ENCODE measurements around the gene EFCAB12.

EFCAB12 gene

GRCh38 chr3:129435367-129435766, 6.9 kb upstream of the EFCAB12 start:
- peaks cover 7% of the 10 kb centered on the region for H3K36me3 Mint-ChIP-seq
- H3K27ac Mint-ChIP-seq = peak overlapping the region; percentile 29
- peaks cover 47% of the 10 kb centered on the region for H3K4me1 Mint-ChIP-seq (ENCODE audit: low read depth)
- no peaks in the 10 kb centered on the region for H3K27me3 Mint-ChIP-seq
- H3K4me3 Mint-ChIP-seq = peak overlapping the region; percentile 65
- H3K9me3 Mint-ChIP-seq (ENCODE audit: low read depth) = no peaks in the 10 kb centered on the region

DNA sequence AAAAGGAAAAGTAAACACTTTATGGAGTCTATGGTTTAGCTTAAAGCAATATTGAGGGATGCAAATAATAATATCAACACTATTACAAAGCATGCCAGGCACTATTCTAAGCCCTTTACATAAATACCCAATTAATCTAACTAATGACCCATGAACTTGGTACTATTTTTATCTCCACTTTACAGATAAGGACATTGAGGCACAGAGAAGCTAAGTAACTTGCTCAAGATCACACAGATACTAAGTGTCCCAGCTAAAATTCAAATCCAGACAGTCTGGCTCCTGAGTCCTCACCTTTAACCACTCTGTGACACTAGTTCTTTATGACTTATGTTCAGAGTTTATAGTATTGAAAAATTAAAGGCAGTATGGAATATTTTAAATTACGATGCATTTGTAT, 5.7 kb upstream of the EFCAB12 start:
- Mint-ChIP-seq H3K36me3 (peaks cover 7% of the 10 kb centered on the region), H3K9me3 (ENCODE audit: low read depth) (no peaks in the 10 kb centered on the region), H3K4me1 (ENCODE audit: low read depth) (peaks cover 49% of the 10 kb centered on the region), H3K27me3 (no peaks in the 10 kb centered on the region), H3K4me3 (no peak overlapping the region), H3K27ac (no peak overlapping the region)

DNA sequence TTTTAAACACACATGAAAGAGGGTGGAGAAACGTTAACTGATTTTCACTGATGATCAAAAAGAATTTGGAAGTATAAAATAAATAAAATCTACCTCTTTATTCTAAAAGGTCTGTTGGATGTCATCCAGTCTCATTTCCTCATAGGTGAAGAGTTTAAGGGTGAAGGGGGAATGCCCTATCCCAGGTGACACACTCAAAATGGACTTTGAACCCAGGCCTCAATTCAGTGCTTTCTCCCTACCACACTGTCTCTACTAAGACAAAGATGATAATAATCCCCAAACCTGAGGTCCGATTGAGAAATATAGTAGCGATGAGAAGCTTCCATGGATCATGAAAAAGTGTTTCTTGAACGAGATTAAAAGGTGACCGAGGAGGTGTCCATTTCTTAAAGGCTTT, 5.1 kb upstream of the EFCAB12 start:
- Mint-ChIP-seq H3K36me3 (peaks cover 9% of the 10 kb centered on the region), H3K27me3 (no peaks in the 10 kb centered on the region), H3K27ac (peak overlapping the region; percentile 6), H3K4me3 (no peak overlapping the region), H3K4me1 (ENCODE audit: low read depth) (peaks cover 51% of the 10 kb centered on the region), H3K9me3 (ENCODE audit: low read depth) (no peaks in the 10 kb centered on the region)

DNA sequence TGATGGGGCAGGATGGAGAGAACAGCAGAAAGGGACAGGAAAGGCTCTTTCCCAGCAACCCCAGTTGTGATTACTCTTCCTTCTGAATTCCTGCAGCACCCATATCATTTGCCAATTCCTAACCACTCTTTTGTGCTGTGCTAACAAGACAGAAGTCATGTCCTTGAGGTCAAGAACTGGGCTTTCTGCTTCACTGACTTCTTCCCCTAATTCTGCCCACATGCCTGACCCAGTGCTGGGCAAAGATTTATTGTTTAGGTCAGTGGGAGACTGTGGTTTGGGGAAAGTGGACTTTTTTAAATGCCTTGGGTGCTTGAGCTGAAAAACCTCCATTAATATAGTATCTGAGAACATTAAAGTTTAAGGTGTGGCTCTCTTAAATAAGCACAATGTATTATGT, 4.2 kb upstream of the EFCAB12 start:
- Mint-ChIP-seq H3K9me3 (ENCODE audit: low read depth) (no peaks in the 10 kb centered on the region), H3K4me1 (ENCODE audit: low read depth) (peaks cover 51% of the 10 kb centered on the region), H3K27me3 (no peaks in the 10 kb centered on the region), H3K27ac (no peak overlapping the region), H3K4me3 (no peak overlapping the region), H3K36me3 (peaks cover 8% of the 10 kb centered on the region)

DNA sequence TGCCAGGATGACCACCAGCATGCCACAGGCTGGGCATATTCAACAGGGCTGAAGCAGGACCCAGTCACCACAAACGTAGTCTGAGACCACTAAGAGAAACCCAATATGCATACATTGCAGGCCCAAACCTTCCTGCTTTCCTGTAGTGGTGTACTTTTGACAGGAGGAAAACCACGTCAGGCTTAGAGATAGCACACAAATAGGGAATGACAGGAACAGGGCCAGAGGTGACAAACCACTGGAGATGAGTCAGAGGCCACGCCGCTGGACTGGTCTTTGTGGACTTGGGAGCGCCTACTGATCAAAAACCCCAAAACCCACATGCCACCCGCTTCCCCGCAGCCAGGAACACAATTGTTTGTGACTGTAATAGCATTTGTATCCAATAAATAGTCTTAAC, 3.6 kb upstream of the EFCAB12 start:
- peaks cover 6% of the 10 kb centered on the region for H3K36me3 Mint-ChIP-seq
- H3K9me3 Mint-ChIP-seq (ENCODE audit: low read depth) = no peaks in the 10 kb centered on the region
- H3K4me3 Mint-ChIP-seq = no peak overlapping the region
- peaks cover 48% of the 10 kb centered on the region for H3K4me1 Mint-ChIP-seq (ENCODE audit: low read depth)
- H3K27ac Mint-ChIP-seq = peak overlapping the region; percentile 22
- H3K27me3 Mint-ChIP-seq = no peaks in the 10 kb centered on the region

GRCh38 chr3:129429602-129430001, 1.2 kb upstream of the EFCAB12 start:
- Mint-ChIP-seq H3K4me1 (ENCODE audit: low read depth) (peaks cover 24% of the 10 kb centered on the region), H3K27me3 (no peaks in the 10 kb centered on the region), H3K36me3 (peaks cover 2% of the 10 kb centered on the region), H3K27ac (peak overlapping the region; percentile 64), H3K9me3 (ENCODE audit: low read depth) (no peaks in the 10 kb centered on the region), H3K4me3 (no peak overlapping the region)

- Mint-ChIP-seq H3K27ac (peak overlapping the region; percentile 64), H3K36me3 (peaks cover 5% of the 10 kb centered on the region), H3K27me3 (no peaks in the 10 kb centered on the region), H3K4me3 (peak overlapping the region; percentile 82), H3K4me1 (ENCODE audit: low read depth) (peaks cover 22% of the 10 kb centered on the region), H3K9me3 (ENCODE audit: low read depth) (no peaks in the 10 kb centered on the region)
Measured at GRCh38 chr3:129429080-129429451, 630 bp upstream of the EFCAB12 start.

DNA sequence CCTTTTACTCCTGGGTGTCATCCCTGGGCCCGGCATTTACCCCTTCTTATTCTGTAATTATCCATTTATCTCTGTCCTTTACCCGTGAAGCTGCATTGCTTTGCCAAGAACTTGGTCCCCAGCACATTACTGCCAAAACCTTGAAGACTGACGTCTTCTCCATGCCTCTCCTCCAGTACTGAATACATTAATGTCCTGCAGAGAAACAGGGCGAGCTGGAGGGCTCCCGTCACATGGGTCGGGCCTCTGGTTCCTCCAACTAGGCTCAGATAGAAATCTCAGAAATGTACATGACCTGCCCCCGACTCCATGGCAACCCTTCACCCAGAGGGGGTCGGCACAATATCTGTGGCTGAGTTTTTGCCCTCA, 445 bp downstream of the EFCAB12 start:
- H3K4me3 Mint-ChIP-seq = peak overlapping the region; percentile 82
- H3K9me3 Mint-ChIP-seq (ENCODE audit: low read depth) = no peaks in the 10 kb centered on the region
- H3K27ac Mint-ChIP-seq = peak overlapping the region; percentile 8
- H3K4me1 Mint-ChIP-seq (ENCODE audit: low read depth) = peaks cover 22% of the 10 kb centered on the region
- H3K27me3 Mint-ChIP-seq = no peaks in the 10 kb centered on the region
- H3K36me3 Mint-ChIP-seq = peaks cover 5% of the 10 kb centered on the region

GRCh38 chr3:129425619-129426018, 2.8 kb downstream of the EFCAB12 start:
- H3K4me3 Mint-ChIP-seq = no peak overlapping the region
- H3K9me3 Mint-ChIP-seq (ENCODE audit: low read depth) = no peaks in the 10 kb centered on the region
- H3K27ac Mint-ChIP-seq = no peak overlapping the region
- H3K27me3 Mint-ChIP-seq = no peaks in the 10 kb centered on the region
- peaks cover 5% of the 10 kb centered on the region for H3K36me3 Mint-ChIP-seq
- H3K4me1 Mint-ChIP-seq (ENCODE audit: low read depth) = peaks cover 22% of the 10 kb centered on the region

- Mint-ChIP-seq H3K36me3 (peaks cover 5% of the 10 kb centered on the region), H3K9me3 (ENCODE audit: low read depth) (no peaks in the 10 kb centered on the region), H3K4me1 (ENCODE audit: low read depth) (peaks cover 22% of the 10 kb centered on the region), H3K27me3 (no peaks in the 10 kb centered on the region), H3K4me3 (no peak overlapping the region), H3K27ac (no peak overlapping the region)
Measured at GRCh38 chr3:129425213-129425612, 3.2 kb downstream of the EFCAB12 start.

DNA sequence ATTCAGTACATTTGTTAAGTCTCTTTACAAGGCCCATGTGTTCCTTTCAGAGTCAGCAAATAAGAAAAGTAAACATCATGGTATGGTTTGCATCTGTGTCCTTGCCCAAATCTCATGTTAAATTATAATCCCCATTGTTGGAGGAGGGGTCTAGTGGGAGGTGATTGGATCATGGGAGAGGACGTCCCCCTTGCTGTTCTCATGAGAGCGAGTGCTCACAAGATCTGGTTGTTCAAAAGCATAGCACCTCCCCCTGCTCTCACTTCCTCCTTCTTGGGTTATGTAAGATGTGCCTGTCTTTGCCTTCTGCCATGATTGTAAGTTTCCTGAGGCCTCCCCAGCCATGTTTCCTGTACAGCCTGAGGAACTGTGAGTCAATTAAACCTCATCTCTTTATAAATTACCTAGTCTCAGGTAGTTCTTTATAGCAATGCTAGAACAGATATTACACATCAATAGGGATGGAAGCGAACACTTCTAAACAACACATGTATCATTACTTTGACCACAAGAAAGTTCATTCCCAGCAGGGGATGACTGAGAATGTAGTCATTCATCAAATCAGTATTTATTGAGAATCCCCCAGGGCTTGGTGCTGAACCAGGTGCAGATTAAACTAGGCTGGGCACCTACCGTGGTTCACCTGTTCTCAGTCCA, 4.1 kb downstream of the EFCAB12 start:
- H3K9me3 Mint-ChIP-seq (ENCODE audit: low read depth) = no peaks in the 10 kb centered on the region
- no peaks in the 10 kb centered on the region for H3K27me3 Mint-ChIP-seq
- H3K4me3 Mint-ChIP-seq = no peak overlapping the region
- H3K36me3 Mint-ChIP-seq = peaks cover 5% of the 10 kb centered on the region
- peaks cover 18% of the 10 kb centered on the region for H3K4me1 Mint-ChIP-seq (ENCODE audit: low read depth)
- no peak overlapping the region for H3K27ac Mint-ChIP-seq

DNA sequence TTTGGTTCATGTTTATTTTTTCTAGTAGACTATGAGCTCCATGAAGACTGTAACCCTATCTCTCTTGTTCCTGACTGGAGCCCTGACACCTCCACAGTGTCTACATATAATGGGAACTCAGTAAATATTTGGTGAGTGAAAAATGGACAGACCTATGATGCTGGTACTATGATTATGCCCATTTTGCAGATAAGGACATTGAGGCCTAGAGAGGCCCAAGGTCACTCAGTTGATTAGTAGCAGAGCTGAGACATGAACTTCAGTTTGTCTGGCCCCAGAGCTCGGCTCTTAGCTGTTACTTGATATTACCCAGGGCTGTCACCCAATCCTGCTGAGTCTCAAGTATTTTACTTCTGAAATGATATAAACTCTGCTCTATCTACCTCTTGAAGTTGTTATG, 5.5 kb downstream of the EFCAB12 start:
- Mint-ChIP-seq H3K27ac (no peak overlapping the region), H3K36me3 (peaks cover 3% of the 10 kb centered on the region), H3K9me3 (ENCODE audit: low read depth) (no peaks in the 10 kb centered on the region), H3K4me3 (no peak overlapping the region), H3K27me3 (no peaks in the 10 kb centered on the region), H3K4me1 (ENCODE audit: low read depth) (peaks cover 3% of the 10 kb centered on the region)

DNA sequence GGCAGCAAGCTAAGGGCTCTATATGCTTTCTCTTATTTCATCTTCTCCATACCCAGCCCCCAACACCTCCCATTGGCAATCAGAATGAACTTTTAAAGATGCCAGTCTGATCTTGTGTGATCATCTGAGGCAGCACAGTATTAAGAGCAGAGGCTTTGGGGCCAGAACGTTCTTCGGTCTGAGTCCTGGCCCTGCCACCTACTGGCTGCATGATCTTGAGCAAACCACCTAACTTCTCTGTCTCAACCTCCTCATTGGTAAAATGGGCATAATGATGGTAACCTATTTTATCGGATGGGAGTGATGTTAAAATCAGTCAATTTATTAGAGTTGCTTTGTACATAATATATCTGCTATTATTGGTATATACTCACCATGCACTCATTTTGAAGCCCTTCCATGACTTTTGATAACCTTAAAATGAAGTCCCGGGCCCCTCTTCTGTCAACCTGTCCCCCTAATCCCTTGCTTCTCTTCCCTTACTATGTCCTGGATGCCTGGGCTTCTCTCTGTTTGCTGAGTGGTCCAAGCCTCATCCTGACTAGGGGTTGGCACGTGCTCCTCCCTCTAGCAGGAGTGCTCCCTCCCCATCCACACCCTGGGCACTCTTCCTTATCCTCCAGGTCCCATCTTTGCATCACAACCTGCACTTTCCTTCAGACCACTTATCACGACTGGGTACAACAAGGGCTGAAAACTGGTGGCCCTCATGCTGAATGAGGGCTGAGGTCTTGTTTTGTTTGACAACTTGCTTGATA, 6.3 kb downstream of the EFCAB12 start:
- Mint-ChIP-seq H3K27me3 (no peaks in the 10 kb centered on the region), H3K27ac (no peak overlapping the region), H3K4me3 (no peak overlapping the region), H3K4me1 (ENCODE audit: low read depth) (no peaks in the 10 kb centered on the region), H3K36me3 (peaks cover 3% of the 10 kb centered on the region), H3K9me3 (ENCODE audit: low read depth) (no peaks in the 10 kb centered on the region)

GRCh38 chr3:129421236-129421883, 7.1 kb downstream of the EFCAB12 start:
- Mint-ChIP-seq H3K36me3 (peaks cover 3% of the 10 kb centered on the region), H3K27me3 (no peaks in the 10 kb centered on the region), H3K27ac (no peak overlapping the region), H3K4me3 (no peak overlapping the region), H3K4me1 (ENCODE audit: low read depth) (no peaks in the 10 kb centered on the region), H3K9me3 (ENCODE audit: low read depth) (no peaks in the 10 kb centered on the region)

GRCh38 chr3:129419476-129419875, 9.0 kb downstream of the EFCAB12 start:
- Mint-ChIP-seq H3K4me3 (no peak overlapping the region), H3K27ac (no peak overlapping the region), H3K36me3 (peaks cover 3% of the 10 kb centered on the region), H3K4me1 (ENCODE audit: low read depth) (no peaks in the 10 kb centered on the region), H3K27me3 (no peaks in the 10 kb centered on the region), H3K9me3 (ENCODE audit: low read depth) (no peaks in the 10 kb centered on the region)

All from activated naive CD8-positive, alpha-beta T cell (primary cell).